K562 (cell line): ENCODE data around the gene GPHN. TPM values are rescaled to one million over a fixed set of nuclear protein-coding genes. Genes with fewer than 3 reads are reported as not detected.

Experiments used
- ATAC-seq: fragments of 200-7000 bp; cut with Tn5 transposase; 3 replicates; pipeline ENCODE4 v1.9.1; 2020; ENCODE audit warnings: moderate library complexity
- BruUV-seq: library from RNA; stranded (reverse); fragments of 400-500 nt; replicated peaks from 2 replicates; lab custom pipeline; 2021; lab: Mats Ljungman, UMichigan
- CTCF ChIA-PET: fragments of 300-600 bp; formaldehyde crosslinking; extraction: SDS; loops from one replicate; lab custom pipeline; 2021; ENCODE audit warnings: low intra/inter-chr PET ratio; lab: Yijun Ruan, JAX
- POLR2A ChIA-PET: fragments of 300-600, 350-650 bp; sonication (Branson Sonifier 250); formaldehyde crosslinking; extraction: SDS; loops from one replicate; lab custom pipeline; 2021; ENCODE audit warnings: antibody characterized with exemption, inconsistent platforms; lab: Yijun Ruan, JAX
- DNase-seq, 4 experiments: peaks; one replicate each; pipeline versions ENCODE4 v3.0.0 to v3.0.0-alpha.2; 2011 to 2018; ENCODE audit warnings: low spot score in 3 of 4, mixed read lengths in 3 of 4; ENCODE audit errors: extremely low read depth in 1 of 4
- FAIRE-seq: peaks from 2 replicates; lab custom pipeline; 2011; peaks lifted over from hg19 to GRCh38; lab: Jason Lieb, UNC
- H2AFZ ChIP-seq: 2 replicates; pipeline ENCODE4 v1.6.0; 2011; ENCODE audit warnings: low read depth, low read length, control low read depth, inconsistent platforms
- H3K27ac ChIP-seq: fragments of 200-600 bp; 3 replicates; pipeline ENCODE4 v1.8.0; 2011; ENCODE audit warnings: low read depth, mild to moderate bottlenecking, control low read depth, inconsistent platforms, low read length, moderate library complexity, mixed read lengths; ENCODE audit errors: extremely low read depth
- H3K27me3 ChIP-seq, 2 experiments: fragments of 300-600 bp in 1 of 2; 2 replicates in 1 of 2; 3 replicates in 1 of 2; pipeline versions ENCODE4 v1.6.0 to v1.8.0; 2011; ENCODE audit warnings: inconsistent platforms in 2 of 2, low read length in 2 of 2, mild to moderate bottlenecking in 1 of 2, mixed read lengths in 1 of 2, moderate library complexity in 1 of 2; ENCODE audit not compliant: control insufficient read depth in 2 of 2, insufficient read depth in 2 of 2
- H3K36me3 ChIP-seq: fragments of 300-600 bp; 3 replicates; pipeline ENCODE4 v1.8.0; 2011; ENCODE audit warnings: mild to moderate bottlenecking, low read length, inconsistent platforms; ENCODE audit not compliant: control insufficient read depth, insufficient read depth
- H3K4me1 ChIP-seq, 2 experiments: fragments of 200-600 bp in 1 of 2; replicated peaks in 1 of 2; 2 replicates in 1 of 2; 3 replicates in 1 of 2; pipeline versions ENCODE4 v1.5.1 to v1.8.0; 2011; ENCODE audit warnings: inconsistent platforms in 2 of 2, low read length in 2 of 2, mild to moderate bottlenecking in 1 of 2, mixed read lengths in 1 of 2, moderate library complexity in 1 of 2; ENCODE audit not compliant: control insufficient read depth in 2 of 2, insufficient read depth in 2 of 2
- H3K4me2 ChIP-seq: 2 replicates; pipeline ENCODE4 v1.6.1; 2011; ENCODE audit warnings: low read length, control low read depth, inconsistent platforms, mixed read lengths; ENCODE audit not compliant: insufficient read depth
- H3K4me3 ChIP-seq: fragments of 200-600 bp; sonication (generic), shearing (Covaris generic); 2 replicates; pipeline ENCODE4 v1.5.1; 2016; ENCODE audit warnings: control low read depth, inconsistent platforms
- H3K79me2 ChIP-seq: fragments of 200-600 bp; 3 replicates; pipeline ENCODE4 v1.8.0; 2011; ENCODE audit warnings: low read length, inconsistent platforms; ENCODE audit not compliant: control insufficient read depth, insufficient read depth
- H3K9ac ChIP-seq, 2 experiments: 2 replicates each; pipeline versions ENCODE4 v1.6.0 to v1.6.1; 2011; ENCODE audit warnings: low read depth in 2 of 2, low read length in 2 of 2, control low read depth in 1 of 2, inconsistent platforms in 1 of 2, mild to moderate bottlenecking in 1 of 2, mixed read lengths in 1 of 2; ENCODE audit not compliant: insufficient read depth in 1 of 2
- H3K9me1 ChIP-seq: one replicate; pipeline ENCODE4 v1.6.0; 2011; ENCODE audit warnings: inconsistent platforms, mild to moderate bottlenecking, low read length, moderate library complexity; ENCODE audit not compliant: control insufficient read depth, insufficient read depth
- H3K9me3 ChIP-seq: replicated peaks from 2 replicates; pipeline ENCODE4 v1.5.1; 2011; ENCODE audit warnings: low read depth, low read length, inconsistent platforms; ENCODE audit not compliant: control insufficient read depth, insufficient read depth
- H4K20me1 ChIP-seq: replicated peaks from 2 replicates; pipeline ENCODE4 v1.6.1; 2011; ENCODE audit warnings: low read length, inconsistent platforms, mixed read lengths; ENCODE audit not compliant: control insufficient read depth, insufficient read depth
- CHD2 ChIP-seq: IDR thresholded peaks from 2 replicates; pipeline ENCODE4 v1.6.1; 2011; ENCODE audit warnings: low read depth, low read length
- FOS ChIP-seq: IDR thresholded peaks from 3 replicates; pipeline ENCODE4 v1.6.1; 2011; ENCODE audit not compliant: insufficient read length; ENCODE audit errors: extremely low read depth
- FOXK2 ChIP-seq, 2 experiments: fragments of 450-650 bp; IDR thresholded peaks in 1 of 2; conservative IDR thresholded peaks in 1 of 2; 2 replicates each; pipeline ENCODE4 v1.6.1; 2016; ENCODE audit warnings: low read depth in 2 of 2, mild to moderate bottlenecking in 1 of 2
- FOXM1 ChIP-seq, 2 experiments: fragments of 450-650 bp in 1 of 2; sonication (generic) in 1 of 2; formaldehyde crosslinking in 1 of 2; IDR thresholded peaks; 2 replicates each; pipeline versions ENCODE4 v1.6.1 to v1.9.0; 2017 to 2022; ENCODE audit warnings: low read depth in 2 of 2, mild to moderate bottlenecking in 2 of 2, missing genetic modification reagents in 1 of 2, moderate library complexity in 1 of 2
- HINFP ChIP-seq: fragments of 450-650 bp; conservative IDR thresholded peaks from 2 replicates; pipeline ENCODE4 v1.6.1; 2016; ENCODE audit warnings: missing genetic modification characterization, low read depth, mild to moderate bottlenecking, control low read depth, missing compliant biosample characterization
- ZBTB5 ChIP-seq: fragments of 450-650 bp; IDR thresholded peaks from 2 replicates; pipeline ENCODE4 v1.6.1; 2017; ENCODE audit warnings: antibody characterized with exemption
- ZC3H11A ChIP-seq: IDR thresholded peaks from 2 replicates; pipeline ENCODE4 v1.6.1; 2012; ENCODE audit warnings: low read depth, low read length, improper control_type of control experiment
- ZNF146 ChIP-seq: IDR thresholded peaks from one replicate; pipeline ENCODE4 v1.6.1; 2018; ENCODE audit warnings: missing compliant biosample characterization; ENCODE audit not compliant: unreplicated experiment
- WGBS: fragments of 100-300 bp; shearing (Covaris generic); methylation state at CpG from one replicate; pipeline ENCODE4 v1.1.6; 2016; ENCODE audit warnings: low coverage, mixed read lengths; ENCODE audit not compliant: insufficient coverage; ENCODE audit errors: missing lambda C conversion rate; 5-methylcytosine and 5-hydroxymethylcytosine counted together
- in situ Hi-C: fragments of 300-500 bp; cut with MboI; formaldehyde crosslinking; loops from 4 replicates; pipeline ENCODE4 v1.15.0; 2018; ENCODE audit warnings: inconsistent platforms, mixed read lengths
- intact Hi-C: fragments of 100-400 bp; cut with micrococcal nuclease; formaldehyde crosslinking; loops from 2 replicates; pipeline ENCODE4 v1.14.2; 2022
- polyA plus RNA-seq, 8 experiments: library from polyadenylated mRNA; depleted of rRNA in 4 of 8; stranded (reverse) in 5 of 8; unstranded in 3 of 8; fragments of >200 nt; fragmentation: Nextera tagmentation in 2 of 8; fragmentation: Illumina TruSeq in 1 of 8; extraction: Ambion mirVana in 2 of 8; extraction: Trizol in 1 of 8; gene quantifications; 2 replicates each; pipeline versions ENCODE4 v1.2.1 to v1.2.3, GENCODE V29; 2011 to 2014; ENCODE audit warnings: inconsistent platforms in 1 of 8, missing spikeins in 1 of 8
- total RNA-seq, 7 experiments: library from RNA; depleted of rRNA in 6 of 7; stranded (reverse); fragments of >200 nt in 6 of 7; fragmentation: Illumina TruSeq in 2 of 7; extraction: Trizol in 2 of 7; gene quantifications; 2 replicates each; pipeline versions ENCODE4 v1.2.1 to v1.2.3, GENCODE V29; 2011 to 2021; ENCODE audit warnings: low replicate concordance in 1 of 7

The GPHN gene
- total and polyA plus RNA-seq, 9 of the 15 experiments (the other 6 are each of a cell fraction or from before 2014, with no cell fraction given) = 5.9 to 16.0 (median 11.4) TPM

DNA sequence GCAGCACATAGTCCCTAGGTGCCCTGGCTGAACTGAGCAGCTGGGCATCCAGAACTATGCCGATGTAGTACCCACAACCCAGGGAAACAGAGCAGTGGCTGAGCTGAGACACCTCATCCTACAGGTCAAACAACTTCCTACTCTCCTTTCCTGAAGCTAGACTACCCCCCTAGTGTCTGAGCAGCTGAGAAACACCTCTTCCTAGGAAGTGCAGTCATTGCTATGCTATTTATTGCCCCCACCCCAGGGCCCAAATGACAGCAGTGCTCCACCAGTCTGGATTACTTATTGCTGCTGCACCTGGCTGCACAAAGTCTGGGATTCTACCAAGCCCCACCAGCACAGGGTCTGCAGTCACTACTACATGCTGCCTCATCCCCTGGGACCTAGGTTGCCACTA is 664.6 kb downstream of the GPHN start:
- H3K4me1 ChIP-seq = no peaks in the 10 kb centered on the region
- no peaks in the 10 kb centered on the region for H4K20me1 ChIP-seq
- TF ChIP-seq FOXK2 (conservative IDR thresholded peaks at IDR 0.05 in 1 of 2, IDR thresholded peaks at IDR 0.05 in 1 of 2; ENCODE audit: low read depth in 2 of 2) = no peak
- TF ChIP-seq HINFP (tag) = no peak
- no peak for TF ChIP-seq FOS
- no peak for TF ChIP-seq ZNF146
- TF ChIP-seq ZC3H11A = no peak
- no peak for TF ChIP-seq CHD2
- TF ChIP-seq ZBTB5 = no peak
- TF ChIP-seq FOXM1 (IDR thresholded peaks at IDR 0.05; ENCODE audit: low read depth) = no peak
- no peak for TF ChIP-seq FOXM1 (CRISPR knock-in tag; IDR thresholded peaks at IDR 0.05; ENCODE audit: low read depth)
- H3K79me2 ChIP-seq = no peaks in the 10 kb centered on the region
- 18% methylated on average over 1 of the region's 1 CpG for WGBS
- H3K27me3 ChIP-seq = no peaks in the 10 kb centered on the region
- no peak overlapping the region for H2AFZ ChIP-seq
- FAIRE-seq (no peak), DNase-seq (no peak), ATAC-seq (no peak)
- no peaks in the 10 kb centered on the region for H3K9me1 ChIP-seq
- ChIA-PET POLR2A (no interaction called here), CTCF (no interaction called here)
- no TSS peak for BruUV-seq
- H3K9me3 ChIP-seq = peaks cover 2% of the 10 kb centered on the region
- no peak overlapping the region for H3K27ac ChIP-seq
- no peak overlapping the region for H3K4me2 ChIP-seq
- no peaks in the 10 kb centered on the region for H3K36me3 ChIP-seq
- in situ Hi-C loops (no loop called here), intact Hi-C loops (no loop called here)
- no peak overlapping the region for H3K4me3 ChIP-seq
- no peak overlapping the region for H3K9ac ChIP-seq
